GM19025 (cell line): ENCODE results near the gene CDADC1.
"Not testable (repeated sequence)": the region's sequence is repeated elsewhere in the genome, so short reads cannot be mapped to it uniquely, and the experiment has no call there.

Experiments
- ATAC-seq: cut with Tn5 transposase; IDR thresholded peaks from one replicate; pipeline ENCODE4 v1.9.1; 2021; ENCODE audit warnings: mild to moderate bottlenecking, low read depth, moderate library complexity; ENCODE audit not compliant: unreplicated experiment

CDADC1 gene

GRCh38 chr13:49310251-49310650 lies 62.5 kb downstream of the CDADC1 start:
- ATAC-seq: no peak

GRCh38 chr13:49311816-49312215 lies 64.1 kb downstream of the CDADC1 start:
- ATAC-seq: no peak

- peak; percentile 58 for ATAC-seq
Observed at GRCh38 chr13:49314344-49314882, 66.7 kb downstream of the CDADC1 start.

GRCh38 chr13:49315036-49315565 lies 67.4 kb downstream of the CDADC1 start:
- no peak for ATAC-seq

- no peak for ATAC-seq
Observed at GRCh38 chr13:49315756-49316482, 68.2 kb downstream of the CDADC1 start.

- ATAC-seq: no peak
Observed at GRCh38 chr13:49319551-49319950, 71.8 kb downstream of the CDADC1 start.

- no peak for ATAC-seq
Observed at GRCh38 chr13:49319951-49320350, 72.2 kb downstream of the CDADC1 start.

- ATAC-seq: no peak
Observed at GRCh38 chr13:49320975-49321374, 73.2 kb downstream of the CDADC1 start.

- ATAC-seq: no peak
Observed at GRCh38 chr13:49322702-49323101, 75.0 kb downstream of the CDADC1 start.

- no peak for ATAC-seq
Observed at GRCh38 chr13:49323344-49323743, 75.6 kb downstream of the CDADC1 start.

GRCh38 chr13:49326222-49326917 lies 78.6 kb downstream of the CDADC1 start:
- no peak for ATAC-seq

- not testable (repeated sequence) for ATAC-seq
Observed at GRCh38 chr13:49327145-49327544, 79.4 kb downstream of the CDADC1 start.

GRCh38 chr13:49329831-49330545 lies 82.3 kb downstream of the CDADC1 start:
- no peak for ATAC-seq

- no peak for ATAC-seq
Observed at GRCh38 chr13:49330546-49330864, 82.8 kb downstream of the CDADC1 start.

- no peak for ATAC-seq
Observed at GRCh38 chr13:49336655-49337054, 88.9 kb downstream of the CDADC1 start.

GRCh38 chr13:49340161-49340560 lies 92.4 kb downstream of the CDADC1 start:
- ATAC-seq: no peak

GRCh38 chr13:49341517-49341916 lies 93.8 kb downstream of the CDADC1 start:
- no peak for ATAC-seq

- no peak for ATAC-seq
Observed at GRCh38 chr13:49341941-49342340, 94.2 kb downstream of the CDADC1 start.

GRCh38 chr13:49342454-49342853 lies 94.7 kb downstream of the CDADC1 start:
- no peak for ATAC-seq
